Cardiac fibroblast (primary cell): ENCODE results near the gene SP3.

Experiments
- DNase-seq, 2 donors: peaks; one replicate each; pipeline versions ENCODE4 v3.0.0 to v3.0.0-alpha.2; 2010; ENCODE audit warnings: low read depth in 2 of 2
- H3K4me3 ChIP-seq, 2 donors: replicated peaks in 1 of 2; 1 replicate in 1 of 2; 2 replicates in 1 of 2; pipeline ENCODE4 v1.5.1; 2011; ENCODE audit warnings: low read depth in 2 of 2, low read length in 2 of 2, mild to moderate bottlenecking in 2 of 2, moderate library complexity in 1 of 2
- TF ChIP-seq, protein P1 (sequence below): IDR thresholded peaks from one replicate; pipeline ENCODE4 v1.5.1; 2011; ENCODE audit warnings: low read depth, mild to moderate bottlenecking, low read length, inconsistent platforms

SP3 gene

DNA sequence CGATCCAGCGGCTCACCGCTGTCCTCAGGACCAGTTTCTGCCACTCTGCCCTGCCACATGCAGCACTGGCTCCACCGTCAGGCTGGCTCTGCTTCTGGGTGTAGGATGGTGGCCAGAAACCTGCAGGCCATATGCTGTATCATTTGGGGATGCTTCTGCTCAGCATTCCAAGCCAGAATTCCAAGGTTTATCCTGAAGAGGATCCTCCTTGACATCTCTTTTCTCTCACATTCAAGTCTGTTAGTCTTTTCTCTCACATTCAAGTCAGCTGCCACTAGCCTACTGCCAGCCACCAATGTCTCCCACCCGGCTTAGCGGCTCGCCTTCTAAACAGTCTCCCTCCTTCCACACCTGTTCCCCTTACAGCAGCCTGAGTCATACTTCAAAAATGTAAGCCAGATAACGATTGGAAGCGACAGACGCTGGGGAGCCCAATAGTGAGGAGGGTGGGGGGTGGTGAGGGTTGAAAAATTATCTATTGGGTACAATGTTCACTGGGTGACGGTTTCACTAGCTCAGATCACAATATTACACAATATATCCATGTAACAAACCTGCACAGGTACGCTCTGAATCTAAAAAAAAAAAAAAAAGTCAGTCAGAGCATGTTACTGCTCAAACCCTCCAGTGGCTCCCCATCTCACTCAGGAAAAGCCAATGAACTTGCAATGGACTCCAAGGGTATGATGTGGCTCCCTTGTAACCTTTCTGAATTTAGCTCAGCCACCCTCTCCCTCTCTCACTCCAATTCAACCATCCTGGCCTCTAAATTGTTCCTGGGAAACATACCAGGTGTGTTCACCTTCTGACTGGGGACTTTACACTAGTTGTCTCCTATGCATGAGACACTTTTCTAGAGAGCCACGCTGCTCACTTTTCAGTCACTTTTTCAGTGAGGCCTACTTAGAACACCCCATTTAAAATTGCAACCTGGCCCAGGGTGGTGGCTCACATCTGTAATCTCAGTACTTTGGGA lies 38.8 kb upstream of the SP3 start:
- DNase-seq = no peak
- TF ChIP-seq, protein P1, sequence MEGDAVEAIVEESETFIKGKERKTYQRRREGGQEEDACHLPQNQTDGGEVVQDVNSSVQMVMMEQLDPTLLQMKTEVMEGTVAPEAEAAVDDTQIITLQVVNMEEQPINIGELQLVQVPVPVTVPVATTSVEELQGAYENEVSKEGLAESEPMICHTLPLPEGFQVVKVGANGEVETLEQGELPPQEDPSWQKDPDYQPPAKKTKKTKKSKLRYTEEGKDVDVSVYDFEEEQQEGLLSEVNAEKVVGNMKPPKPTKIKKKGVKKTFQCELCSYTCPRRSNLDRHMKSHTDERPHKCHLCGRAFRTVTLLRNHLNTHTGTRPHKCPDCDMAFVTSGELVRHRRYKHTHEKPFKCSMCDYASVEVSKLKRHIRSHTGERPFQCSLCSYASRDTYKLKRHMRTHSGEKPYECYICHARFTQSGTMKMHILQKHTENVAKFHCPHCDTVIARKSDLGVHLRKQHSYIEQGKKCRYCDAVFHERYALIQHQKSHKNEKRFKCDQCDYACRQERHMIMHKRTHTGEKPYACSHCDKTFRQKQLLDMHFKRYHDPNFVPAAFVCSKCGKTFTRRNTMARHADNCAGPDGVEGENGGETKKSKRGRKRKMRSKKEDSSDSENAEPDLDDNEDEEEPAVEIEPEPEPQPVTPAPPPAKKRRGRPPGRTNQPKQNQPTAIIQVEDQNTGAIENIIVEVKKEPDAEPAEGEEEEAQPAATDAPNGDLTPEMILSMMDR = no peak
- no peak overlapping the region for H3K4me3 ChIP-seq

DNA sequence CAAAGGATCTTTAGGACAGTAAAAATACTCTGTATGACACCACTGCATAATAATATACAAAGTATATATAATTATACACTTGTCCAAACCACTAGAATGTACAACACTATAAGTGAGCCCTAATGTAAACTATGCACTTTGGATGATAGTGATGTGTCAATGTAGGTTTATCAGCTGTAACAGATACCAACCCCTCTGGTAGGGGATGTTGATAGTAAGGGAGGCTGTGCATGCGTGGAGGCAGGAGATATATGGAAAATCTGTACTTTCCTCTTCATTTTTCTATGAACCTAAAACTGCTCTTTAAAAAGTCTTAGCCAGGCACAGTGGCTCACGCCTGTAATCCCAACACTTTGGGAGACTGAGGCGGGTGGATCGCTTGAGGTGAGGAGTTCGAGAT lies 37.5 kb upstream of the SP3 start:
- DNase-seq = no peak
- H3K4me3 ChIP-seq = no peak overlapping the region
- TF ChIP-seq, protein P1 = no peak

DNA sequence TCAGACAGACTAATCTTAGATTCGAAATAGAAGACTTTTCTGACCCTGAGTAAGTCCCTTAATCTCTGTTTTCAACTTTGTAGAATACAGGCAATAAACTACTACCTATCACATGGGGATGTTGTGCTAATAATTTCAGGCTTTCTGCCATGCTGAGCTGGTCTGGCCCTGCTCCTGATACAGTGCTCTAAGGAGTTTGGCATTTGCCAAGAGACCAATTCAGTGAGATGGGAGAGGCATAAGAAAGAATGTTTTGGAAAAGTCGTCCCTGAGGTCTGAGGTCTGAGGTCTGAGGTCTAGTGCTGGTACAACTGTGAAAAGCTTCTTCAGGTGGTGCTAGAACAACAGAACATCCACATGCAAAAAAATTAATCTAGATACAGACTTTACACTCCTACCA lies 35.9 kb upstream of the SP3 start:
- DNase-seq = no peak
- TF ChIP-seq, protein P1 = no peak

DNA sequence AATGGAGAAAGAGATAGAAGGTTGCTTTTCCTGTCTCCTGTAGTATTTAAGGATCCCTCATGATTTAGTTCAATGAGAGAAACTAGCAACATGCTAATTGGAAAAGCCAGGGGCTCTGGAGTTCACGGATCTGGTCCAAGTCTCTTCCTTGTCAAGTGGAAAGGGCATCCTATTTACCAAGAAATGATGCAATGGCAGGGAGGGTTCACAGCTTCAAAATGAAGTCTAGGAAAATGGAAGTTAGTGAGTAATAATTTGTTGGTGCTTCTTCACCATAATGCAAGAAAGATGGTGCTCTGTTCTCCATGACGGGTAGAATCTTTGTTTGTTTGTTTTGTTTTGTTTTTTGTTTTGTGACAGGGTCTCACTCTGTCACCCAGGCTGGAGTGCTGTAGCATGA lies 34.6 kb upstream of the SP3 start:
- DNase-seq = no peak
- TF ChIP-seq, protein P1 = no peak

More for the DNA sequence above, 35.9 kb upstream of the SP3 start:
- no peak overlapping the region for H3K4me3 ChIP-seq

DNA sequence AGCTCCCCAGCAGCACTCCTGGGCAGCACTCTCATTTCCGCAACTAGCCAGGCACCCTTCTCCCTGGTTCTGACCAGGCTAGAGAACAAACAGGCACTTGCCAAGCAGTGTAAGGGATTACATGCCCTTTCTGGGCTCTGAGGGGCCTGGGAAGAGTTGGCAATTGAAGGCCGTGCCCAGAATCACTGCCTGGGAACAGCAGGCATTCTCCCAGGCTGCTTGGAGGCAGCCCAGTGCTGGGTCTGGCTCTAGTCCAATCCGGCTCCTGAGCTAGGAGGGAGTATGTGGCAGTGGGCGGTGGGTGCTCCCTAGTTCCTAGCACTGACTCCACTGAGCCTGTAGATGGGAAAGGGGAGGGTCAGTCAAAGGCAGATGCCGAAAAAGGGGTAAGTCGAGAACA lies 34.1 kb upstream of the SP3 start:
- DNase-seq = peak in 1 of 2 donors; percentile 41

More for the DNA sequence above, 34.6 kb upstream of the SP3 start:
- no peak overlapping the region for H3K4me3 ChIP-seq

DNA sequence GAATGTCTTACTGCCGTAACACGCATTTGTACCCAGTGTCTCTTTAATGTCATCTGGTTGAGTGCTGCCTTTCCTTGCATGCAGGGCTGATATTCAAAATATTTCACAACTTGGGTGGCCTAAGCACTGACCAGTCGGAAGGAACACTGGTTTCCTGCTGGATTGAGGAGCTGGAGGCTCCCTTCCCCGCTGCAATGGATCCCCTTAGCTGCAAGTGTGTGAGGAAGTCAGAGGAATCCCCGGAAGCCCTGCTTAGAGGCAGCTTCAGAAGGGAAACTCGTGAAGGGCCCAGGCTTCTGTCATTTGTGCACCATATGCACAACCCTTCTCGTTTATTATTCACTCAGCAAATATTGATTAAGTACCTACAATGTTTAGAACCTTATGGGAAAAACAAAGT lies 33.2 kb upstream of the SP3 start:
- peak in 1 of 2 donors; percentile 21 for DNase-seq
- H3K4me3 ChIP-seq = no peak overlapping the region
- TF ChIP-seq, protein P1 = no peak

More for the DNA sequence above, 34.1 kb upstream of the SP3 start:
- TF ChIP-seq, protein P1 = no peak
- H3K4me3 ChIP-seq = no peak overlapping the region
